ENCODE results near the gene SH3BP5.

GRCh38 chr3:15277861-15278500 is 54.4 kb downstream of the SH3BP5 start:
- no peak for TF ChIP-seq EZH2 (IDR thresholded peaks at IDR 0.05; ENCODE audit: insufficient read depth, poor library complexity, severe bottlenecking)
- TF ChIP-seq EZH2phosphoT487 (IDR thresholded peaks at IDR 0.05; ENCODE audit: insufficient read depth, low read depth) = no peak
